Astrocyte of the spinal cord (primary cell): ENCODE measurements around the gene PGAP2.

ENCODE experiments used
- DNase-seq: peaks from one replicate; pipeline ENCODE4 v3.0.0; 2011; ENCODE audit warnings: low read depth, low spot score
- H3K4me3 ChIP-seq: 2 replicates; pipeline ENCODE4 v1.5.1; 2011; ENCODE audit warnings: low read depth, mild to moderate bottlenecking, low read length, moderate library complexity
- CTCF ChIP-seq: IDR thresholded peaks from 2 replicates; pipeline ENCODE4 v1.5.1; 2012; ENCODE audit warnings: low read depth, mild to moderate bottlenecking, low read length, inconsistent platforms
- in situ Hi-C: cut with HindIII; loops from 2 replicates; pipeline ENCODE4 v1.10.0; 2017; ENCODE audit warnings: low sequenced_read_pairs

The PGAP2 gene

GRCh38 chr11:3861683-3862082, 53.3 kb downstream of the PGAP2 start:
- no peak for TF ChIP-seq CTCF
- no peak overlapping the region for H3K4me3 ChIP-seq
- DNase-seq: peak; percentile 23
- in situ Hi-C loops: no loop called here

GRCh38 chr11:3865388-3866193, 57.2 kb downstream of the PGAP2 start:
- TF ChIP-seq CTCF: no peak
- in situ Hi-C loops: no loop called here
- no peak overlapping the region for H3K4me3 ChIP-seq
- DNase-seq: peak; percentile 60

- TF ChIP-seq CTCF: no peak
- DNase-seq: no peak
- H3K4me3 ChIP-seq: no peak overlapping the region
- in situ Hi-C loops: no loop called here
These were observed 57.8 kb downstream of the PGAP2 start for GRCh38 chr11:3866206-3866605.

- TF ChIP-seq CTCF: no peak
- in situ Hi-C loops: no loop called here
- no peak for DNase-seq
- no peak overlapping the region for H3K4me3 ChIP-seq
These were observed 58.5 kb downstream of the PGAP2 start for GRCh38 chr11:3866836-3867208.

GRCh38 chr11:3867209-3868091, 59.1 kb downstream of the PGAP2 start:
- DNase-seq: no peak
- in situ Hi-C loops: no loop called here

More at GRCh38 chr11:3867209-3868091, 59.1 kb downstream of the PGAP2 start:
- no peak for TF ChIP-seq CTCF
- H3K4me3 ChIP-seq: no peak overlapping the region
